HUES6 (cell line): ENCODE results near the gene CLDN5.

Experiments used
- H3K27ac ChIP-seq: 2 replicates; pipeline ENCODE4 v1.7.0; 2013; ENCODE audit warnings: low read depth, mild to moderate bottlenecking, low read length, inconsistent platforms
- H3K27me3 ChIP-seq: 2 replicates; pipeline ENCODE4 v1.6.1; 2013; ENCODE audit warnings: low read length; ENCODE audit not compliant: control insufficient read depth, insufficient read depth
- H3K36me3 ChIP-seq: 2 replicates; pipeline ENCODE4 v1.6.1; 2013; ENCODE audit warnings: low read length; ENCODE audit not compliant: control insufficient read depth, insufficient read depth
- H3K4me1 ChIP-seq: 2 replicates; pipeline ENCODE4 v1.6.1; 2013; ENCODE audit warnings: low read length; ENCODE audit not compliant: control insufficient read depth, insufficient read depth
- H3K4me3 ChIP-seq: 2 replicates; pipeline ENCODE4 v1.5.1; 2013; ENCODE audit warnings: low read depth, low read length
- H3K9ac ChIP-seq: one replicate; pipeline ENCODE4 v1.6.1; 2013; ENCODE audit warnings: mild to moderate bottlenecking, low read length
- H3K9me3 ChIP-seq: 2 replicates; pipeline ENCODE4 v1.6.1; 2013; ENCODE audit warnings: low read depth, low read length; ENCODE audit not compliant: control insufficient read depth, insufficient read depth

Gene CLDN5

GRCh38 chr22:19492504-19493174 lies 31.6 kb downstream of the CLDN5 start:
- Histone ChIP-seq H3K27ac (no peak overlapping the region), H3K4me1 (no peaks in the 10 kb centered on the region), H3K9ac (no peak overlapping the region), H3K4me3 (no peak overlapping the region), H3K36me3 (peaks cover 68% of the 10 kb centered on the region), H3K9me3 (no peaks in the 10 kb centered on the region), H3K27me3 (no peaks in the 10 kb centered on the region)

- no peaks in the 10 kb centered on the region for H3K27me3 ChIP-seq
- H3K9ac ChIP-seq = no peak overlapping the region
- peaks cover 57% of the 10 kb centered on the region for H3K36me3 ChIP-seq
- H3K4me1 ChIP-seq = no peaks in the 10 kb centered on the region
- H3K9me3 ChIP-seq = no peaks in the 10 kb centered on the region
- H3K4me3 ChIP-seq = no peak overlapping the region
- H3K27ac ChIP-seq = no peak overlapping the region
Measured at GRCh38 chr22:19490628-19491230, 33.5 kb downstream of the CLDN5 start.

DNA sequence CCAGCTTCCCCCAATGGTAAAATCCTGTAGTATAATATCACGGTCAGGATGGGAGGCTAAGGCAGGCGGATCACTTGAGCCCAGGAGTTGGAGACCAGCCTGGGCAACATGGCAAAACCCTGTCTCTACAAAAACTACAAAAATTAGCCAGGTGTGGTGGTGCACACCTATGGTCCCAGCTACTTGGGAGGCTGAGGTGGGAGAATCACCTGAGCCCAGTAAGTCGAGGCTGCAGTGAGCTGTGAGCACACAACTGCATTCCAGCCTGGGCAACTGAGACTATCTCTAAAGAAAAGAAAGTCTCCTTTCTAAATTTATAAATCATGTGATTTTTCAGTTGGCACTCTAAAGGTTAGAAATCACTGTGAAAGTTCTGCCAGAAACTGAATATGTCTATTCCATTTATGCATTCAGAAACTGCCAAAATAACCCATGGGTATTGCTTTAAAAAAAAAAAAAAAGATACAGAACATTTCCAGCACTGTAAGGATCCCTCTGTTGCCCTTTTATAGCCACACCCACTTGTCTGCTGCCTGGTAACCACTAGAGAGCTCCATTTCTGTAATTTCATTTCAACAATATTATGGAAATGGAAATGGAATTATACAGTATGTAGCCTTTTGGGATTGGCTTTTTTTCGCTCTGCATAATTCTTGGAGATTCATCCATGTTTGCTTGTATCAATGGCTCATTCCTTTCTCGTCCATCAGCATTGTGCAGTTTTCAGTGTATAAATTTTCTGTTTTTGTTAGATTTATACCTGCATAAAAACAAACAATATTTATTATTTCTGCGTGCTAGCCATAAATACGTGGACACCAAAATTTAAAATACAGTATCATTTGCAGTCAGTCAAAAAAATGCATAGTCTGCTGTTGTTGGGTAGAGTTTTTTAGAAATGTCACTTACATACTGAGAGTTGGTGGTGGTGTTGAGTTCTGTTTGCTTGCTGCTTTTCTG lies 35.0 kb downstream of the CLDN5 start:
- H3K36me3 ChIP-seq = peaks cover 57% of the 10 kb centered on the region
- H3K27me3 ChIP-seq = no peaks in the 10 kb centered on the region
- no peak overlapping the region for H3K4me3 ChIP-seq
- H3K4me1 ChIP-seq = no peaks in the 10 kb centered on the region
- no peak overlapping the region for H3K9ac ChIP-seq
- no peaks in the 10 kb centered on the region for H3K9me3 ChIP-seq
- H3K27ac ChIP-seq = no peak overlapping the region

DNA sequence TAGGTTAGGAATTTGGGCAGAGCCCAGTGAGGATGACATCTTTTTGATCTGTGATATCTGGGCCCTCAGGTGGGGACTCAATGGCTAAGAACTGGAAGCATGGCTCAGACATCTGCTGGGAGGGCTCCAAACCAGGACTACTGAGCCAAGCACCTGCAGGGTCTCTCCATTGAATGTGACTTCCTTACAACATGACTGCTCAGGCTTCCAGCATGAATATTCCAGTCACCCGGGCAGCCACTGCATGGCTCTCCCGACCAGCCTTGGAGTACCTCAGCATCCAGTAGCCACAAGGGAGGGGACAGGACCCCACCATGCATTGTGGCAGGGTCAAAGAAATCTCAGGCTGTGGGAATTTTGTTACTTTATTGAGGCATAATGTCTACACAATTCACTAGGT lies 35.9 kb downstream of the CLDN5 start:
- no peaks in the 10 kb centered on the region for H3K9me3 ChIP-seq
- H3K4me3 ChIP-seq = no peak overlapping the region
- no peak overlapping the region for H3K27ac ChIP-seq
- no peaks in the 10 kb centered on the region for H3K27me3 ChIP-seq
- H3K36me3 ChIP-seq = peaks cover 59% of the 10 kb centered on the region
- no peak overlapping the region for H3K9ac ChIP-seq
- H3K4me1 ChIP-seq = no peaks in the 10 kb centered on the region

DNA sequence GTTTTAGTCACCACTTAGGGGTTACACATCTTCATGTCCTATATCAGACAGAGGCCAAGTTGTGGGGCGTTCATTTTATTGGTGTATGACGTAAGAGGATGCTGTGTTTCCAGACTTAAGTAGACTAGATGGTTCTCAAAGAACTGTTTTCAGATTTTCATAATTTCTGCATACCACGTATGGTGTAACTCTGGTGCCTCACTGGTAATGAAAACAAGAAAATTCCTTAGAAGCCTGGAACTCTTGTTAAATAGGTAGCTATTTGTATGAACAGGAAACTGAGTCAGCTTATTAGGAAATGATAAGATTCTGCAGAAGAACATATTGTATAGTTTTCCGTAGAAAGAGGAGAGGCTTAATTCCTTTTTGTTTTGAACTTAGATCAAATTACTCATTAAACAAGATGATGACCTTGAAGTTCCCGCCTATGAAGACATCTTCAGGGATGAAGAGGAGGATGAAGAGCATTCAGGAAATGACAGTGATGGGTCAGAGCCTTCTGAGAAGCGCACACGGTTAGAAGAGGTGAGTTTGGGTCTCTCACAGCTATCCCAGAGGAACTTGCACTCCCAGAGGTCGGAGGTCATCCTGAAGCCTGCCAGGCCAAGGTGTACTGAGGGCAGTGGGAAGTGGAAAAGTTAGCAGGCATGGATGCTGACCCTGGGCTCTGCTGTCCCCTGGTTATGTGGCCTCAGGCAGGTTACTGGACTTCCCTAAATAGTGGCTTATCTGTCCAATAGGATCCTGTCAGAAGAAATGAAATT lies 40.5 kb downstream of the CLDN5 start:
- H3K36me3 ChIP-seq = peaks cover 54% of the 10 kb centered on the region

GRCh38 chr22:19482297-19482696 lies 41.9 kb downstream of the CLDN5 start:
- no peak overlapping the region for H3K9ac ChIP-seq
- H3K36me3 ChIP-seq = peaks cover 44% of the 10 kb centered on the region
- H3K27me3 ChIP-seq = no peaks in the 10 kb centered on the region
- H3K27ac ChIP-seq = no peak overlapping the region
- no peak overlapping the region for H3K4me3 ChIP-seq
- H3K9me3 ChIP-seq = no peaks in the 10 kb centered on the region
- peaks cover 7% of the 10 kb centered on the region for H3K4me1 ChIP-seq

More for the DNA sequence above, 40.5 kb downstream of the CLDN5 start:
- H3K9ac ChIP-seq = no peak overlapping the region
- no peaks in the 10 kb centered on the region for H3K27me3 ChIP-seq
- H3K27ac ChIP-seq = no peak overlapping the region
- no peaks in the 10 kb centered on the region for H3K9me3 ChIP-seq
- no peaks in the 10 kb centered on the region; the same call in 1 of the 2 replicates for H3K4me1 ChIP-seq
- no peak overlapping the region for H3K4me3 ChIP-seq

DNA sequence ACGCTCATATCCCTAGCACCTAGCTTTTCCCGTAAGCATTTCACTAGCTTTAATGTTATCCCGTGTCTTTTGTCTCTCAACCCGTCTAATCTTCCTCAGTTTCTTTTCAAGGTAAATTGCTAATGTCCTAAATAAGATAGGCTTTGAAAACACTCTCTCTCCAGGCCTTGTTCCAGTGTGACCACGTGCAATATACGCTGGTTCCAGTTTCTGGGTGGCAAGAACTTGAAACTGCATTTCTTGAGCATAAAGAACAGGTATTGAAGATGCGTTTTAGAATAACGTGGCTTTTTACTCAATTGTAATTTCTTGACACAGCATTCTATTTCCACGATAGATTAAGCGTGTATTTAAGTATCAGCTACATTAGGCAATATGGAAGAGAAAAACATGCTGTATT lies 43.4 kb downstream of the CLDN5 start:
- H3K4me1 ChIP-seq = peaks cover 7% of the 10 kb centered on the region
- no peaks in the 10 kb centered on the region for H3K9me3 ChIP-seq
- no peak overlapping the region for H3K27ac ChIP-seq
- peak overlapping the region; percentile 97 for H3K4me3 ChIP-seq
- peaks cover 40% of the 10 kb centered on the region for H3K36me3 ChIP-seq
- H3K9ac ChIP-seq = peak overlapping the region; percentile 100
- H3K27me3 ChIP-seq = no peaks in the 10 kb centered on the region

DNA sequence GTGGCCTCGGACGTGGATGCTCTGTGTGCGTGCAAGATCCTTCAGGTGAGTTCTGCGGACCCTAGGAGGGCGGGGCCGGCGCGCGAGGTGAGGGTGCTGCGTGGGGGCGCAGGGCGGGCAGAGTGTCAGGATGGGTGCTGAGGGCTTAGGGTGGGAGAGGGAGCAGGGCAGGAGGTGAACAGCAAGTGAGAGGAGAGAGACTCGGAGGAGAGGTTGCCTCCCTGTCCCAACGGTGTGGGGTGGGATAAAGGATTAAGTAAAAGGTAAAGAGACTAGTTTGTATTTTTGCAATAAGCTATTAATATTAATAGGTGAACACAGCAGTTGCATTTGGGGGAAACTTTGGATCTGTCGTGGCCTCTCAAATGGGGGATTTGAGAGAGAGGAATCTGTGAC lies 44.0 kb downstream of the CLDN5 start:
- H3K9ac ChIP-seq = peak overlapping the region; percentile 100
- H3K27me3 ChIP-seq = no peaks in the 10 kb centered on the region
- H3K4me1 ChIP-seq = peaks cover 7% of the 10 kb centered on the region
- H3K4me3 ChIP-seq = peak overlapping the region; percentile 97
- H3K36me3 ChIP-seq = peaks cover 39% of the 10 kb centered on the region
- peak overlapping the region; percentile 55 for H3K27ac ChIP-seq
- H3K9me3 ChIP-seq = no peaks in the 10 kb centered on the region

GRCh38 chr22:19479355-19480172 lies 44.6 kb downstream of the CLDN5 start, which contains the start of gene CDC45:
Gene CDC45, plus strand, starts transcription at chr22:19479920. Its CDS starts 49 bp downstream, at chr22:19479969.
- Histone ChIP-seq H3K9ac (peak within 1 kb of the TSS; percentile 100), H3K4me1 (peaks cover 7% of the 10 kb centered on the region), H3K4me3 (peak within 1 kb of the TSS; percentile 97), H3K36me3 (peaks cover 38% of the 10 kb centered on the region), H3K9me3 (no peaks in the 10 kb centered on the region), H3K27me3 (no peaks in the 10 kb centered on the region), H3K27ac (peak within 1 kb of the TSS; percentile 100)

DNA sequence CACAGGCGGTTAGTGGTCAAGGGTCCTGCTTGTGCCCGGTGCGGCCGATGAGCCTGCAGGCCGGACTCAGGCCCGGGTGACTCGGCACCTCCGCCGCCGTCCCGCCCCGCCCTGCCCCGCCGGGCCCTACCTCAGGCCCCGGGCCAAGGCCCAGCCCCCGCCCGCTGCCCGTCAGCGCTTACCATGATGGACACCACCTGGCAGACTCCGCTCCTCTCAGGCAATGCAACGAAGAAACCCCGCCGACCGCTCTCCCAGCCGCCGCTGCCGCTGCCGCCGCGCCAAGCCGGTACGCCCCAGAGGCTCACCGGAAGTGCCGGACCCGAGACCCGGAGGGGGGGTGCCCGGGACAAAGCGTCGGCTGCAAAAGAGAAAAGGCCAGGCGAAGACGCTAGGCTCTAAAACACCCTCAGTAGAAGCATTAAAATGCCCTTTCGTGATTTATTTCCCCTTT lies 45.3 kb downstream of the CLDN5 start, which contains the start of gene UFD1:
Gene UFD1 (minus strand): TSS at position 293 of the 454 bp plus-strand sequence. CDS start 108 bp downstream, at position 185.
- H3K9ac ChIP-seq = peak within 1 kb of the TSS; percentile 100
- H3K27me3 ChIP-seq = no peaks in the 10 kb centered on the region
- H3K9me3 ChIP-seq = no peaks in the 10 kb centered on the region
- H3K4me1 ChIP-seq = peaks cover 7% of the 10 kb centered on the region
- H3K36me3 ChIP-seq = peaks cover 34% of the 10 kb centered on the region
- peak within 1 kb of the TSS; percentile 100 for H3K27ac ChIP-seq
- H3K4me3 ChIP-seq = peak within 1 kb of the TSS; percentile 97
